MM.1S (cell line): ENCODE measurements around the gene KCNK5.
A peak's percentile ranks its signal among the peaks of the same experiment; 100 is the strongest.

Source experiments
- DNase-seq: peaks from one replicate; pipeline ENCODE4 v3.0.0-alpha.2; 2015
- H2AFZ ChIP-seq: fragments of 300-600 bp; sonication (generic); 2 replicates; pipeline ENCODE4 v1.6.0; 2016; ENCODE audit warnings: antibody characterized with exemption, low read length
- H3F3A ChIP-seq: fragments of 300-600 bp; sonication (generic); 2 replicates; pipeline ENCODE4 v1.6.1; 2016; ENCODE audit warnings: mild to moderate bottlenecking, antibody characterized with exemption, low read length, moderate library complexity, mixed read lengths; ENCODE audit not compliant: insufficient read depth
- H3K27ac ChIP-seq: fragments of 300-600 bp; sonication (generic); 2 replicates; pipeline ENCODE4 v1.5.1; 2016; ENCODE audit warnings: mild to moderate bottlenecking, low read length
- H3K27me3 ChIP-seq: fragments of 300-600 bp; sonication (generic); replicated peaks from 2 replicates; pipeline ENCODE4 v1.6.0; 2016; ENCODE audit warnings: low read length; ENCODE audit not compliant: insufficient read depth
- H3K36me3 ChIP-seq: fragments of 300-600 bp; sonication (generic); replicated peaks from 2 replicates; pipeline ENCODE4 v1.6.1; 2016; ENCODE audit warnings: mild to moderate bottlenecking, low read length, mixed read lengths; ENCODE audit not compliant: insufficient read depth
- H3K4me1 ChIP-seq: fragments of 300-600 bp; sonication (generic); 2 replicates; pipeline ENCODE4 v1.6.1; 2016; ENCODE audit warnings: low read length, mixed read lengths
- H3K4me2 ChIP-seq: fragments of 300-600 bp; sonication (generic); 2 replicates; pipeline ENCODE4 v1.6.0; 2016; ENCODE audit warnings: low read depth, low read length
- H3K4me3 ChIP-seq: fragments of 300-600 bp; sonication (generic); 2 replicates; pipeline ENCODE4 v1.5.1; 2016; ENCODE audit warnings: low read length, mixed read lengths
- H3K79me2 ChIP-seq: fragments of 300-600 bp; sonication (generic); 2 replicates; pipeline ENCODE4 v1.6.1; 2016; ENCODE audit warnings: mixed run types, low read length, mixed read lengths
- H3K9ac ChIP-seq: fragments of 300-600 bp; sonication (generic); 2 replicates; pipeline ENCODE4 v1.6.1; 2016; ENCODE audit warnings: low read length, mixed read lengths
- H3K9me2 ChIP-seq: fragments of 300-600 bp; sonication (generic); replicated peaks from 2 replicates; pipeline ENCODE4 v1.6.1; 2016; ENCODE audit warnings: mild to moderate bottlenecking, low read length, mixed read lengths; ENCODE audit not compliant: insufficient read depth
- H3K9me3 ChIP-seq: fragments of 300-600 bp; sonication (generic); replicated peaks from 2 replicates; pipeline ENCODE4 v1.6.1; 2016; ENCODE audit warnings: mild to moderate bottlenecking, low read length, mixed read lengths; ENCODE audit not compliant: insufficient read depth
- H4K20me1 ChIP-seq: fragments of 300-600 bp; sonication (generic); 2 replicates; pipeline ENCODE4 v1.6.1; 2016; ENCODE audit warnings: mild to moderate bottlenecking, low read length, moderate library complexity, mixed read lengths; ENCODE audit not compliant: insufficient read depth
- EZH2 ChIP-seq: fragments of 300-600 bp; sonication (generic); optimal IDR thresholded peaks from 2 replicates; pipeline ENCODE3; 2017; ENCODE audit warnings: low read depth, mild to moderate bottlenecking, antibody characterized with exemption, low read length, mixed read lengths
- EZH2phosphoT487 ChIP-seq: fragments of 300-600 bp; sonication (generic); IDR thresholded peaks from 2 replicates; pipeline ENCODE4 v1.6.1; 2018; ENCODE audit warnings: antibody characterized with exemption, low read length
- TF ChIP-seq, protein P1 (sequence below): fragments of 300-600 bp; sonication (generic); IDR thresholded peaks from 2 replicates; pipeline ENCODE4 v1.5.1; 2016; ENCODE audit warnings: antibody characterized with exemption, low read length, mixed read lengths

The KCNK5 gene

DNA sequence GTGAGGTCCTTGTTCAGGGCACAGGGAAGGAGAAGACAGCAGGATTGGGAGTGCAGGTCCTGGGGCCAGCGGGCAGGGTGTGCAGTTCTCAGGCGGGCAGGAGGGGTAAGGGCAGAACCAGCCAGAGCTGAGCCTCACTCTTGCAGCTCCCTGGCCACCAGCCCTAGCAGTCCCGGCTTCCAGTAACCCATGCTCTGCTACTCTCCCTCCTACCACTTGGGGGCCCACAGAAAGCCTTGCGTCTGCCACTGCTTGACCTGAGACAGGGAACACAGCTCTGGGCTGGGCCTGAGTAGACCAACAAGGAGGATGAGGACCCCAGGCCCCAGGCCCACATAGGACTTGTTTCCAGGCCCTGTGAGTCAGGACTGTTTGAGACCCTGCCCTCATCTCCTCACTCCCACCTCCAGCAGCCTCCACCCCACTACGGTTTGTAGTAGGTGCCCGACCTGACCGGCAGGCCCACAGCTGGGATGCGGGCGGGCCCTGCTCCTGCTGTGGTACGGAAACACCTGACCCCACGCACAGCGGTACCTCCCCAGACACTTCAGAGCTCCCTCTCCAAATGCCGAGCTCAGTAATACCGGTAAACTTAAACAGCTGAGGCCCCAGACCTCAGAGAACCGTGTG, 39.2 kb downstream of the KCNK5 start:
- Histone ChIP-seq H4K20me1 (no peaks in the 10 kb centered on the region), H2AFZ (no peak overlapping the region), H3K9me2 (no peaks in the 10 kb centered on the region), H3K4me3 (no peak overlapping the region), H3K4me2 (no peak overlapping the region), H3K36me3 (no peaks in the 10 kb centered on the region), H3K79me2 (no peaks in the 10 kb centered on the region), H3K9ac (no peak overlapping the region), H3K27me3 (no peaks in the 10 kb centered on the region), H3F3A (no peaks in the 10 kb centered on the region), H3K9me3 (no peaks in the 10 kb centered on the region), H3K27ac (no peak overlapping the region), H3K4me1 (no peaks in the 10 kb centered on the region)
- TF ChIP-seq, protein P1, sequence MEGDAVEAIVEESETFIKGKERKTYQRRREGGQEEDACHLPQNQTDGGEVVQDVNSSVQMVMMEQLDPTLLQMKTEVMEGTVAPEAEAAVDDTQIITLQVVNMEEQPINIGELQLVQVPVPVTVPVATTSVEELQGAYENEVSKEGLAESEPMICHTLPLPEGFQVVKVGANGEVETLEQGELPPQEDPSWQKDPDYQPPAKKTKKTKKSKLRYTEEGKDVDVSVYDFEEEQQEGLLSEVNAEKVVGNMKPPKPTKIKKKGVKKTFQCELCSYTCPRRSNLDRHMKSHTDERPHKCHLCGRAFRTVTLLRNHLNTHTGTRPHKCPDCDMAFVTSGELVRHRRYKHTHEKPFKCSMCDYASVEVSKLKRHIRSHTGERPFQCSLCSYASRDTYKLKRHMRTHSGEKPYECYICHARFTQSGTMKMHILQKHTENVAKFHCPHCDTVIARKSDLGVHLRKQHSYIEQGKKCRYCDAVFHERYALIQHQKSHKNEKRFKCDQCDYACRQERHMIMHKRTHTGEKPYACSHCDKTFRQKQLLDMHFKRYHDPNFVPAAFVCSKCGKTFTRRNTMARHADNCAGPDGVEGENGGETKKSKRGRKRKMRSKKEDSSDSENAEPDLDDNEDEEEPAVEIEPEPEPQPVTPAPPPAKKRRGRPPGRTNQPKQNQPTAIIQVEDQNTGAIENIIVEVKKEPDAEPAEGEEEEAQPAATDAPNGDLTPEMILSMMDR, result 0 out of 2 replicates have a peak, but pooled peaks have one; percentile 7
- no peak for TF ChIP-seq EZH2
- DNase-seq, result no peak

DNA sequence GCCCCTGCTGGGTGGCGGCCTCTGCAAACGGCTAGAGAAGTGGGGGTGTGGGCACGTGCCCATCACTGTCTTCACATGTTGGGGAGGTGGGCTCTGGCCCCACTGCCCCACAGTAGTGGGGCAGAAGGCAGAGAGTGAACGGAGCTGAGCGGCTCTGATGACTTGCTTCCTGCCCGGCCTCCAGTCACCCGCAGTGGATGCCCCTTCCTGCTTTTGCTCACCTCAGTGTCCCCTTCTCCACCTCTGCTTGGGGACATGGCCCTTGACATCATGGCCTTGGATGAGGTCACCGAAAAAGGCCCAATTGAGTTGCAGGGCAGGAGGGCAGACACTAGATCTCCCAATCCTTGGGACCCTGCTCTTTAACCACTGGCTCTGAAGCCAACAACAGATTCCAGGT, 40.1 kb downstream of the KCNK5 start:
- no peak for DNase-seq
- no peak overlapping the region for H3K27ac ChIP-seq
- no peak overlapping the region for H3K4me3 ChIP-seq

DNA sequence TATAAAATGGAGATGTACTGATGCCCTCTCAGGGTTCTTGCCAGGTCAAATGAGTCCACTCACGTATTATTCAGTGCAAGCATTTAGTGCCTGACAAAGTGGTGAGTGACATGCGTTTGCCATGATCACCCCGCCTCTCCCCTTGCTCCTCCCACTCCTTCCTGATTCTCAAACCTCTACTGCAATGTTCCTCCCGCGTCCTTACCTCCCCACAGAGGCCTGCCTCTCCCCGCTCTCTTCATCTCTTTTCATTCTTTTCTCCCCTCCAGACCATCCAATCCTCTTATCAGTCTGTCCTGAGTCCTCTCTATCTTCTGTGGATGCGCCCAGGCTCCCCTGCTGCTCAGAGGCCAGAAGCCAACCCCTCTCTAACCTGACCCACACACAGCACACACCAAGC, 40.7 kb downstream of the KCNK5 start:
- H3K4me3 ChIP-seq, result no peak overlapping the region
- no peak for DNase-seq
- H3K9me3 ChIP-seq, result no peaks in the 10 kb centered on the region
- H2AFZ ChIP-seq, result no peak overlapping the region
- H3K4me2 ChIP-seq, result no peak overlapping the region
- no peak overlapping the region for H3K27ac ChIP-seq
- H4K20me1 ChIP-seq, result no peaks in the 10 kb centered on the region
- no peaks in the 10 kb centered on the region for H3K79me2 ChIP-seq
- H3F3A ChIP-seq, result no peaks in the 10 kb centered on the region
- no peak overlapping the region for H3K9ac ChIP-seq
- H3K36me3 ChIP-seq, result no peaks in the 10 kb centered on the region
- TF ChIP-seq EZH2phosphoT487, result no peak
- no peaks in the 10 kb centered on the region for H3K4me1 ChIP-seq
- no peaks in the 10 kb centered on the region for H3K27me3 ChIP-seq
- no peaks in the 10 kb centered on the region for H3K9me2 ChIP-seq

More for the DNA sequence above, 40.1 kb downstream of the KCNK5 start:
- H2AFZ ChIP-seq, result no peak overlapping the region
- H3F3A ChIP-seq, result no peaks in the 10 kb centered on the region
- H3K27me3 ChIP-seq, result no peaks in the 10 kb centered on the region
- H3K4me1 ChIP-seq, result no peaks in the 10 kb centered on the region
- TF ChIP-seq EZH2 (no peak), EZH2phosphoT487 (no peak)
- TF ChIP-seq, protein P1, result no peak
- no peak overlapping the region for H3K4me2 ChIP-seq
- no peak overlapping the region for H3K9ac ChIP-seq
- no peaks in the 10 kb centered on the region for H3K36me3 ChIP-seq
- no peaks in the 10 kb centered on the region for H3K9me3 ChIP-seq
- no peaks in the 10 kb centered on the region for H4K20me1 ChIP-seq
- H3K9me2 ChIP-seq, result no peaks in the 10 kb centered on the region
- H3K79me2 ChIP-seq, result no peaks in the 10 kb centered on the region

DNA sequence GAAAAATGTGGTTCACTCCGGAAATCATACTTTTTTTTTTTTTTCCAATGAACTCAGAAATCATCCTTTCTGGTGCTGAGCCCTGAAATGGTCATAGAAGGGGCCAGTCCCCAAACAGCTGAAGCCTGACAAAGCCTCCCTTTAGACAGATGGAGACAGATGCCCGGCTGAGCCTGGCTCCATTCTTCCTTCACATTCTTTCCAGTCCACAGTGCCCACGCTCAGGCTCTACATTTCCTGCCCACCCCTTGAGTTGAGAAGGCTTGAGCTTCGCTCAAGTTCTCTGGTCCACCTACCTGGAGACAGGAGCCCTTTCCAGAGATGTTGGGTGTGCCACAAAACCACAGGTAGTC, 41.2 kb downstream of the KCNK5 start:
- Histone ChIP-seq H3K9me2 (no peaks in the 10 kb centered on the region), H3K9me3 (no peaks in the 10 kb centered on the region), H3F3A (no peaks in the 10 kb centered on the region), H3K27me3 (no peaks in the 10 kb centered on the region), H4K20me1 (no peaks in the 10 kb centered on the region), H3K4me3 (no peak overlapping the region), H2AFZ (no peak overlapping the region), H3K36me3 (no peaks in the 10 kb centered on the region), H3K27ac (no peak overlapping the region), H3K4me2 (no peak overlapping the region), H3K4me1 (no peaks in the 10 kb centered on the region), H3K9ac (no peak overlapping the region), H3K79me2 (no peaks in the 10 kb centered on the region)
- no peak for TF ChIP-seq EZH2phosphoT487
- TF ChIP-seq EZH2, result no peak
- TF ChIP-seq, protein P1, result no peak
- DNase-seq, result no peak
